HCT116 (cell line): ENCODE data around the gene GUCA2B.

Experiments
- ELF1 ChIP-seq: IDR thresholded peaks from 2 replicates; pipeline ENCODE4 v1.6.1; 2012; ENCODE audit warnings: low read depth, borderline replicate concordance
- EZH2 ChIP-seq: fragments of 200-600 bp; sonication (generic); IDR thresholded peaks from 2 replicates; pipeline ENCODE4 v1.6.1; 2017; ENCODE audit warnings: antibody characterized with exemption, mixed run types
- EZH2phosphoT487 ChIP-seq: fragments of 200-600 bp; IDR thresholded peaks from 2 replicates; pipeline ENCODE4 v1.6.1; 2018; ENCODE audit warnings: antibody characterized with exemption, borderline replicate concordance
- POLR2A ChIP-seq: IDR thresholded peaks from 2 replicates; pipeline ENCODE4 v1.7.0; 2011; ENCODE audit warnings: borderline replicate concordance; ENCODE audit not compliant: insufficient read depth, insufficient read length; ENCODE audit errors: extremely low read depth
- POLR2AphosphoS5 ChIP-seq: IDR thresholded peaks from 2 replicates; pipeline ENCODE4 v1.6.1; 2011; ENCODE audit warnings: mild to moderate bottlenecking, low read depth, low read length, moderate library complexity
- SIN3A ChIP-seq: IDR thresholded peaks from 2 replicates; pipeline ENCODE4 v1.6.1; 2012; ENCODE audit warnings: low read depth
- SP1 ChIP-seq: IDR thresholded peaks from 2 replicates; pipeline ENCODE4 v1.6.1; 2012; ENCODE audit warnings: low read depth
- SRF ChIP-seq: IDR thresholded peaks from 2 replicates; pipeline ENCODE4 v1.6.1; 2012; ENCODE audit warnings: low read depth
- TF ChIP-seq, protein P1 (sequence below), 3 experiments: fragments of 200-600 bp in 1 of 3; sonication (generic) in 1 of 3; IDR thresholded peaks in 2 of 3; conservative IDR thresholded peaks in 1 of 3; 2 replicates each; pipeline ENCODE4 v1.5.1; 2012 to 2017; ENCODE audit warnings: low read depth in 2 of 3, low read length in 2 of 3, antibody characterized with exemption in 1 of 3, borderline replicate concordance in 1 of 3, control low read depth in 1 of 3, mild to moderate bottlenecking in 1 of 3, mixed read lengths in 1 of 3, mixed run types in 1 of 3, moderate library complexity in 1 of 3; ENCODE audit not compliant: insufficient read depth in 1 of 3
- TF ChIP-seq, protein P2 (sequence below): IDR thresholded peaks from 2 replicates; pipeline ENCODE4 v1.6.1; 2012
- TF ChIP-seq, protein P3 (sequence below): IDR thresholded peaks from 2 replicates; pipeline ENCODE4 v1.6.1; 2011; ENCODE audit warnings: mild to moderate bottlenecking, low read length, moderate library complexity; ENCODE audit not compliant: insufficient replicate concordance; ENCODE audit errors: extremely low read depth
- TF ChIP-seq, protein P4 (sequence below): IDR thresholded peaks from 2 replicates; pipeline ENCODE4 v1.6.1; 2012; ENCODE audit warnings: low read depth

DNA sequence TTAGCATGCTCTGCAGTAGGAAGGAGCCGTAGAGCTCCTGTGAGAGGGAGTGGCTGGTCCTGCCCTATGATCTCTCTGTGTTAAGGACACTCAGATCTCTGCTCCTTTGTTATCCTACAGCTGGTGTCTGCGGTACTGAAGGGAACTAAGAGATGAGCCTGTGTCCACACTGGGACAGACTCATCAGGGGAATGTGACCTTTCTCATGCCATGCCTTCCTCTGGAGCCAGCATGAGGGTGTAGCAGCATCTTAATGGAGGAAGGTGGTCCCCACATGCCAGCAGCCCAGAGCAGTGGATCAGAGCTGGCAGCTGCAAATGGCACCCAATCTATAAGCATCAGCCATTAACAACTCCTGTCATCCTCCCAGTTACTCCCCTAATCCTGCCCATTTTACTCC is 24.7 kb upstream of the GUCA2B start:
- TF ChIP-seq, protein P1, sequence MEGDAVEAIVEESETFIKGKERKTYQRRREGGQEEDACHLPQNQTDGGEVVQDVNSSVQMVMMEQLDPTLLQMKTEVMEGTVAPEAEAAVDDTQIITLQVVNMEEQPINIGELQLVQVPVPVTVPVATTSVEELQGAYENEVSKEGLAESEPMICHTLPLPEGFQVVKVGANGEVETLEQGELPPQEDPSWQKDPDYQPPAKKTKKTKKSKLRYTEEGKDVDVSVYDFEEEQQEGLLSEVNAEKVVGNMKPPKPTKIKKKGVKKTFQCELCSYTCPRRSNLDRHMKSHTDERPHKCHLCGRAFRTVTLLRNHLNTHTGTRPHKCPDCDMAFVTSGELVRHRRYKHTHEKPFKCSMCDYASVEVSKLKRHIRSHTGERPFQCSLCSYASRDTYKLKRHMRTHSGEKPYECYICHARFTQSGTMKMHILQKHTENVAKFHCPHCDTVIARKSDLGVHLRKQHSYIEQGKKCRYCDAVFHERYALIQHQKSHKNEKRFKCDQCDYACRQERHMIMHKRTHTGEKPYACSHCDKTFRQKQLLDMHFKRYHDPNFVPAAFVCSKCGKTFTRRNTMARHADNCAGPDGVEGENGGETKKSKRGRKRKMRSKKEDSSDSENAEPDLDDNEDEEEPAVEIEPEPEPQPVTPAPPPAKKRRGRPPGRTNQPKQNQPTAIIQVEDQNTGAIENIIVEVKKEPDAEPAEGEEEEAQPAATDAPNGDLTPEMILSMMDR (IDR thresholded peaks at IDR 0.05 in 2 of 3, conservative IDR thresholded peaks at IDR 0.05 in 1 of 3; ENCODE audit: borderline replicate concordance in 1 of 3, insufficient read depth in 1 of 3, low read depth in 2 of 3, low read length in 2 of 3): no peak
- TF ChIP-seq, protein P2, sequence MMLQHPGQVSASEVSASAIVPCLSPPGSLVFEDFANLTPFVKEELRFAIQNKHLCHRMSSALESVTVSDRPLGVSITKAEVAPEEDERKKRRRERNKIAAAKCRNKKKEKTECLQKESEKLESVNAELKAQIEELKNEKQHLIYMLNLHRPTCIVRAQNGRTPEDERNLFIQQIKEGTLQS: no peak
- TF ChIP-seq EZH2: no peak
- no peak for TF ChIP-seq SP1
- TF ChIP-seq POLR2A: no peak
- TF ChIP-seq, protein P3, sequence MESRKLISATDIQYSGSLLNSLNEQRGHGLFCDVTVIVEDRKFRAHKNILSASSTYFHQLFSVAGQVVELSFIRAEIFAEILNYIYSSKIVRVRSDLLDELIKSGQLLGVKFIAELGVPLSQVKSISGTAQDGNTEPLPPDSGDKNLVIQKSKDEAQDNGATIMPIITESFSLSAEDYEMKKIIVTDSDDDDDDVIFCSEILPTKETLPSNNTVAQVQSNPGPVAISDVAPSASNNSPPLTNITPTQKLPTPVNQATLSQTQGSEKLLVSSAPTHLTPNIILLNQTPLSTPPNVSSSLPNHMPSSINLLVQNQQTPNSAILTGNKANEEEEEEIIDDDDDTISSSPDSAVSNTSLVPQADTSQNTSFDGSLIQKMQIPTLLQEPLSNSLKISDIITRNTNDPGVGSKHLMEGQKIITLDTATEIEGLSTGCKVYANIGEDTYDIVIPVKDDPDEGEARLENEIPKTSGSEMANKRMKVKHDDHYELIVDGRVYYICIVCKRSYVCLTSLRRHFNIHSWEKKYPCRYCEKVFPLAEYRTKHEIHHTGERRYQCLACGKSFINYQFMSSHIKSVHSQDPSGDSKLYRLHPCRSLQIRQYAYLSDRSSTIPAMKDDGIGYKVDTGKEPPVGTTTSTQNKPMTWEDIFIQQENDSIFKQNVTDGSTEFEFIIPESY: no peak
- no peak for TF ChIP-seq SRF
- no peak for TF ChIP-seq POLR2AphosphoS5
- TF ChIP-seq SIN3A: no peak
- no peak for TF ChIP-seq ELF1
- TF ChIP-seq, protein P4, sequence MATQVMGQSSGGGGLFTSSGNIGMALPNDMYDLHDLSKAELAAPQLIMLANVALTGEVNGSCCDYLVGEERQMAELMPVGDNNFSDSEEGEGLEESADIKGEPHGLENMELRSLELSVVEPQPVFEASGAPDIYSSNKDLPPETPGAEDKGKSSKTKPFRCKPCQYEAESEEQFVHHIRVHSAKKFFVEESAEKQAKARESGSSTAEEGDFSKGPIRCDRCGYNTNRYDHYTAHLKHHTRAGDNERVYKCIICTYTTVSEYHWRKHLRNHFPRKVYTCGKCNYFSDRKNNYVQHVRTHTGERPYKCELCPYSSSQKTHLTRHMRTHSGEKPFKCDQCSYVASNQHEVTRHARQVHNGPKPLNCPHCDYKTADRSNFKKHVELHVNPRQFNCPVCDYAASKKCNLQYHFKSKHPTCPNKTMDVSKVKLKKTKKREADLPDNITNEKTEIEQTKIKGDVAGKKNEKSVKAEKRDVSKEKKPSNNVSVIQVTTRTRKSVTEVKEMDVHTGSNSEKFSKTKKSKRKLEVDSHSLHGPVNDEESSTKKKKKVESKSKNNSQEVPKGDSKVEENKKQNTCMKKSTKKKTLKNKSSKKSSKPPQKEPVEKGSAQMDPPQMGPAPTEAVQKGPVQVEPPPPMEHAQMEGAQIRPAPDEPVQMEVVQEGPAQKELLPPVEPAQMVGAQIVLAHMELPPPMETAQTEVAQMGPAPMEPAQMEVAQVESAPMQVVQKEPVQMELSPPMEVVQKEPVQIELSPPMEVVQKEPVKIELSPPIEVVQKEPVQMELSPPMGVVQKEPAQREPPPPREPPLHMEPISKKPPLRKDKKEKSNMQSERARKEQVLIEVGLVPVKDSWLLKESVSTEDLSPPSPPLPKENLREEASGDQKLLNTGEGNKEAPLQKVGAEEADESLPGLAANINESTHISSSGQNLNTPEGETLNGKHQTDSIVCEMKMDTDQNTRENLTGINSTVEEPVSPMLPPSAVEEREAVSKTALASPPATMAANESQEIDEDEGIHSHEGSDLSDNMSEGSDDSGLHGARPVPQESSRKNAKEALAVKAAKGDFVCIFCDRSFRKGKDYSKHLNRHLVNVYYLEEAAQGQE: no peak
- TF ChIP-seq EZH2phosphoT487: no peak
